Retina (tissue), 1 donor: ENCODE measurements around the gene ADGRG3.
"Not testable (repeated sequence)": the region's sequence is repeated elsewhere in the genome, so short reads cannot be mapped to it uniquely, and the experiment has no call there.

ENCODE experiments used
- DNase-seq: peaks from one replicate; pipeline ENCODE4 v3.0.0-alpha.2; 2016

The ADGRG3 gene

DNA sequence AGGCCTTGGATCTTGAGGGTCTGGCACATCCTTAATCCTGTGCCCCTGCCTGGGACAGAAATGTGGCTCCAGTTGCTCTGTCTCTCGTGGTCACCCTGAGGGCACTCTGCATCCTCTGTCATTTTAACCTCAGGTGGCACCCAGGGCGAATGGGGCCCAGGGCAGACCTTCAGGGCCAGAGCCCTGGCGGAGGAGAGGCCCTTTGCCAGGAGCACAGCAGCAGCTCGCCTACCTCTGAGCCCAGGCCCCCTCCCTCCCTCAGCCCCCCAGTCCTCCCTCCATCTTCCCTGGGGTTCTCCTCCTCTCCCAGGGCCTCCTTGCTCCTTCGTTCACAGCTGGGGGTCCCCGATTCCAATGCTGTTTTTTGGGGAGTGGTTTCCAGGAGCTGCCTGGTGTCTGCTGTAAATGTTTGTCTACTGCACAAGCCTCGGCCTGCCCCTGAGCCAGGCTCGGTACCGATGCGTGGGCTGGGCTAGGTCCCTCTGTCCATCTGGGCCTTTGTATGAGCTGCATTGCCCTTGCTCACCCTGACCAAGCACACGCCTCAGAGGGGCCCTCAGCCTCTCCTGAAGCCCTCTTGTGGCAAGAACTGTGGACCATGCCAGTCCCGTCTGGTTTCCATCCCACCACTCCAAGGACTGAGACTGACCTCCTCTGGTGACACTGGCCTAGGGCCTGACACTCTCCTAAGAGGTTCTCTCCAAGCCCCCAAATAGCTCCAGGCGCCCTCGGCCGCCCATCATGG, 4.0 kb upstream of the ADGRG3 start:
- DNase-seq = no peak

DNA sequence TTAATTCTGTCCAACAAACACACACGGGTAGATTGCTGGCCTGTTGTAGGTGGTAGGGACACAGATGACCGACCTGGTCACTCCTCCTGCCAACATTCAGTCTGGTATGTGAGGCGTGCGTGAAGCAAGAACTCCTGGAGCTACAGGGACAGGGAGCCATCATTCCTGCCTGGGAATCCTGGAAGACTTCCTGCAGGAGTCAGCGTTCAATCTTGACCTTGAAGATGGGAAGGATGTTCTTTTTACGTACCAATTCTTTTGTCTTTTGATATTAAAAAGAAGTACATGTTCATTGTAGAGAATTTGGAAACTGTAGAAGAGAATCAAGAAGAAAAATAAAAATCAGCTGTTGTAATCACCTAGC, 3.5 kb upstream of the ADGRG3 start:
- no peak for DNase-seq

DNA sequence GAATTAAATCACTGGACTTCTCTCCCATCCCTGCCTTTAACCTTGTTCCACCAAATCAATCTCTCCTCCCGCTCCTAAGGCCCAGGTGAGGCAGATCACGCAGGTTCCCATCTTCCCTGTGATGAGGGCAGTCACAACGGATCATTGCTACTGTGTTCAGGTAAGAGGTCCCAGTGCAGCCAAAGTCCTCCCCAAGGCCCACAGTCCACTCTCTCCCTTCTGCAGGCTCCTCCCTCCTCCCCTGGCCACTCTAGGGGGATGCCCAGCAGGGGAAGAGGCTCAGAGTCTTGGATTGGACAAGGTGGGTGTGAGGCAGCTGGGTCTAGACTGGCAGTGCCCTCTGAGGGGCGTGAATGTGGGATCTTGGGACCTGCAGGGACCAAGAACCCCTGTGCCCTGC, 2.6 kb upstream of the ADGRG3 start:
- no peak for DNase-seq

GRCh38 chr16:57666353-57667047, 1.6 kb upstream of the ADGRG3 start:
- no peak for DNase-seq

- DNase-seq = no peak
These were observed 1.0 kb upstream of the ADGRG3 start for GRCh38 chr16:57667048-57667525.

- DNase-seq = no peak
These were observed 412 bp upstream of the ADGRG3 start for GRCh38 chr16:57667526-57668262.

- no peak for DNase-seq
These were observed 747 bp downstream of the ADGRG3 start for GRCh38 chr16:57668630-57669475.

DNA sequence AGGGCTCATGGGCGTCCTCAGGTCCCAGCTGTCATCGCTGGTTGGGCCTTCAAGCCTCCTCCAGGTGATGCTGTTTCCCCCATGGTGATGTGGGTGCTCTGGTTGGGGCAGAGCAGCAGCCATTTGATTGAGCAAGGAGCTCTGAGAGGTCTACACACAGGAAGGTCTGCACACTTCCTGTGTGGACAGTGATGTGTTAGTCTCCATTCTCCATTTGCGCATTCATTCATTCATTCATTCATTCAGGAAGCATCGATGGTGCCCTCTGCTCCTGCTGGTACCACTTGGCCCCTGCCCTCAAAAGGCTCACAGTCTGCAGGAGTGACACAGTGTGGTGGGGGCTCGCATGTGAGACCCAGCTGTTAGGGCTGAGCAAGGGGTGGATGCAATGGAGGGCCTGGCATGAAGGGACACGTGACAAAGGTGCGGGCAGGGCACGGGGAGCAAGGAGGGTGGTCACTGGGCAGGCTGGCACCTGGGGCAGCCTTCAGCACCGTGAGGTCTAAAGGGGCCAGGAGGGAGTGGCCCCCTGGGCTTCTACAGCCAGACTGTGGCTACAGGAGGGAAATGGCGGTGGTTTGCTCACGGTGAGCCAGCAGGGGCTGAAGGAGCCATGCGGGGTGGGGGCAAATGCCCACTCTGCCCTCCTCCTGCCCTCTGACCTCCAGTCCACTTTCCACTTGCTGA, 1.5 kb downstream of the ADGRG3 start:
- no peak for DNase-seq

DNA sequence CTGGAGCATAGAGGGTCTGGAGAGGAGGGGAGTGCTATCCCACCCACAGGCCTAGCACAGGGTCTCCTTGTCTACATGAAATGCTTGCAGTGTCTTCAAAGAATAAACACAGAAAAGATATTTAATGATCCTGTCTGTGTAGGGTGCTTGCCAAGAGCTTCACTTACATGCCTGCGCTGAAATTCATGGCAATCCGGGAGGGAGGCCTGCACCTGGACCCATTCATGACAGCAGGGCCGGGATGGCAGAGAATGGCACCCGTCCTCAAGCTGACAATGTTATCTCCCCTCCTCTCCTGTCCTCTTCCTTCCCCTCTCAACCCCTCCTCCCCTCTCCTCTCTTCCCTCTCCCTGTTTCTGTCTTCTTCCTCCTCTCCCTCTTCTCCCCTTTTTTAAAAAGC, 2.1 kb downstream of the ADGRG3 start:
- no peak for DNase-seq

- not testable (repeated sequence) for DNase-seq
These were observed 3.3 kb downstream of the ADGRG3 start for GRCh38 chr16:57671451-57671850.

DNA sequence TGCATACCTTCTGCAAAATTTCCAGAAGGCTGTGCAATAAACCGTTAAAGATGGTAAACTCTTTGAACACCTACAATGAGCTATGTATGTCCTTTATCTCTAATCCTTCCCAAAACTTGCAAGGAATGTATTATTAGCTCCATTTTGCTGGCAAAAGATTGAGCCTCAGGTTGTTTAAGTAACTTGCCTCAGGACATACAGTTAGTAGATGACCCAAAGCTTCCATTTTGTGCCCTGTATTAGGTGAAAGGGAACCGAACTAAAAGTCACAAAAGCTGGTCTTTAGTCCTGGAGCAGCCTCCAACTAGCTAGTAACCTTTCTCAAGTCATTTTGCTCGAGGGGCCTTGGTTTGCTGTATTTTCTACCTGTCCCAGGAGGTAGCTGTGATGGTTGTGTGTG, 4.3 kb downstream of the ADGRG3 start:
- no peak for DNase-seq

DNA sequence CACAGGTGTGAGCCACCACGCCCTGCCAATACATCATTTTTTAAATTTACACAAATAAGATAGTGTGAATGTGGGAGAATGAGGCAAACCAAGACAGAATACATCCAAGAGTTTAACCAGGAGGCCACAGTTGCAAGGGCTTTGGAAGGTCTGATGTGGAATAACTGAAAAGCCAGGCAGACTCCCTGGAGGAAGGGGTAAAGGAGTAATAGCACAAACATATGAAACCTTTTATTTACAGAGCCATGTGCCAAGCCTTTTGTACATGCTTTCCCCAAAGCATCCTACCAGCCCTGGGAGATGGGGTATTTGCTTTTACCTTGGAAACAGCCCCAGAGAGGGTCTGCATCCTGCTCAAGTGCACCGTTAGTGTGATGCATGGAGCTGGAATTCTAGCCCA, 4.7 kb downstream of the ADGRG3 start:
- no peak for DNase-seq

DNA sequence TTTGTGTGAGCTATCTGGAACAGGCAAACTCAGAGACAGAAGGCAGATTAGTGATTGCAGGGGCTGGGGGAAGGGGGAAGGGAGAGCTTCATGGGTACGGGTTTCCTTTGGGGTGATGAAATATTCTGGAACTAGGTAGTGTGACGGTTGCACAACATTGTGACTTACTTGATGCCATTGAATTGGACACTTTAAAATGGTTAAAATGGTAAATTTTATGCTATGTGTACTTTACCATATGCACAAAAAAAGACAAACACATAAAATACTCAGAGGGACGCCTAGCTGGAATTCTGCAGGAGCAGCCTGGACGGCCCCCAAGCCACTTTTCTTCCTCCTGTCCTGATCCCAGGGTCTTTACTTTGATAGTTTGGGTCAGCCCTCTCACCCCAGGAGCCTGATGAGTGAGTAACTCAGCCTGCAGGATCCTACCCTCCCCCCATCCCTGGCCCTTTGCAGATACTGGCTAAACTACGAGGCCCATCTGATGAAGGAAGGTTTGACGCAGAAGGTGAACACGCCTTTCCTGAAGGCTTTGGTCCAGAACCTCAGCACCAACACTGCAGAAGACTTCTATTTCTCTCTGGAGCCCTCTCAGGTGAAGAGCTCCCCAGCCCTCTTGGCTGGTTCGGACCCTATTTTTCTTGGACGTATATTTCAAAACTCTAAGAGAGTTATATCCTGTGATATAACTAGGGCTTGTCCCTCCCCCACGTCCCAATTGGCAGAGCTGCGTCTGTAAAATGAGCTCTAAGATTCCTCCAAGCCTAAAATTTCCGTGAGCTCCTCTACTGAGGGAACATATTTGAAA, 7.8 kb downstream of the ADGRG3 start:
- no peak for DNase-seq

GRCh38 chr16:57676553-57677085, 8.5 kb downstream of the ADGRG3 start:
- no peak for DNase-seq

DNA sequence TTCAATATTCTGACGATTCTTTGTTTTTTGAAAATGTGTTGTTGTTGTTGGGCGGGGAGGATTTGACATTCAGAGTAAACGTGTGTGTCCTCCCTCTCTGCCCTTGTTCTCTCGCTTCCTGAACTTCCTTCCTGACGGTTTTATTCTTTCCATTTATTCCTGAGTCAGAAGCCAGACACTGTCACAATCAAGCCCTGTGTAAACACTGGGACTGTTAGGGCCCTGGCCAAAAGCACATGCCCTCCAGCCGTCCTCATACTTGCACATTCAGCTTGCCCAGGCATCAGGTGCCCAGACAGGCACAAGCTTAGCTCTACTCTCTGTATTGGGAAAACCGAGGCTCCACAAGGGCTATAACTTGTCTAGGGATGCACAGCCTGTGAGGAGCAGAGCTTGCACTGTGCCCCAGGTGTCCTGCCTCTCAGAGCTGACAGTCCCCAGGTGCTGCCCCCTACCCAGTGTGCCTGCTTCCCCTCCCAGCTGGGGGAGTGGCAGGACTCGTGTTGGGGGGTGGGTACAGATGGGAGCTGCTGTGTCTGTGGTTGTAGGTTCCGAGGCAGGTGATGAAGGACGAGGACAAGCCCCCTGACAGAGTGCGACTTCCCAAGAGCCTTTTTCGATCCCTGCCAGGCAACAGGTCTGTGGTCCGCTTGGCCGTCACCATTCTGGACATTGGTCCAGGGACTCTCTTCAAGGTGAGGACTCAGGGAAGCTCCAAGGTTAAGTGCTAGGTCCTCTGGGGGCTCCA, 9.7 kb downstream of the ADGRG3 start:
- no peak for DNase-seq

GRCh38 chr16:57679016-57679415, 10.9 kb downstream of the ADGRG3 start:
- DNase-seq = no peak

DNA sequence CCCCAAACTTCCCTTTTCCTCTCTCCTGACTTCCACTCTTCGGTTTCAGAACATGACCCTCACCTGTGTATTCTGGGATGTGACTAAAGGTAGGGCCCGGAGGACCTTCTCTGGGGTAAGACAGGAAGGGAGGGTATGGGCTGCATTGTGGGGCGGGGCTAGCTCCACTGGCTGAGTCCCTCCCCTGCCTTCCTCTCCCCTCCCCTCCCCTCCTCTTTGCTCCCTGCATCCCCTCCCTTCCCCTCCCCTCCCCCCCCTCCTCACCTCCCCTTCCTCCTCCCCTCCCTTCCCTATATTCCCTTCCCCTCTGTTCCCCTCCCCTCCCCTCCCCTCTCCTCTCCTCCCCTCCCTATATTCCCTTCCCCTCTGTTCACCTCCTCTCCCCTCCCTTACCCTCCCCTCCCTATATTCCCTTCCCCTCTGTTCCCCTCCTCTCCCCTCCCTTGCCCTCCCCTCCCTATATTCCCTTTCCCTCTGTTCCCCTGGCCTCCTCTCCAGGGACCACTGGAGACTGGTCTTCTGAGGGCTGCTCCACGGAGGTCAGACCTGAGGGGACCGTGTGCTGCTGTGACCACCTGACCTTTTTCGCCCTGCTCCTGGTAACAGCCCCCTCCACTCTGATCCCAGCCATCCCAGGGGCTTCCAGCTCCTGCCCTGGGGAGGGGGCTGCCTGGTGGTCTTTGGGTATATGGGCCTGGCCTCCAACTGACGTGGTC, 11.8 kb downstream of the ADGRG3 start:
- no peak for DNase-seq

- no peak for DNase-seq
These were observed 12.8 kb downstream of the ADGRG3 start for GRCh38 chr16:57680842-57681375.
